Kidney glomerular epithelial cell (primary cell): ENCODE results near the gene PORCN.
A peak's percentile ranks its signal among the peaks of the same experiment; 100 is the strongest.

Experiments used
- DNase-seq: peaks from one replicate; lab custom pipeline; 2025; lab: John Stamatoyannopoulos, UW

Gene PORCN

DNA sequence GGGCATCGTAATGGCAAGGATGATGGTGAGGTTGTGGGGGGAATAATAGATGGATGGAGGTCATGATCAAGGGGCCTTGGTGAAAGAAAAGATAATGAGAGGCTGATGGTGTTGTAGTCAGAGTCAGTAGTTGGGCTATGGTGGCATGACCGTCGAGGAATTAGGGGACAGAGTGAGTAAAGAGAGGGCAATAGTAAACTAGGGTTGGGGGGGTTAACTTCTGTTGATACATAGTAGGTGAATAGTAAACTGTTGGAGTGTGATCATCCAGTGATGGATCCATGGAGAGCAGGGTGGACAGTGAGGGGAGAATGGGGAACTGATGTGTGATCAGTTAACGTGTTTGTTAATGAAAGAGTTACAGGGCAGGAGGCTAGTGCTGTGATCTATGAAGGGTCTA lies 31.9 kb upstream of the PORCN start:
- no peak for DNase-seq

DNA sequence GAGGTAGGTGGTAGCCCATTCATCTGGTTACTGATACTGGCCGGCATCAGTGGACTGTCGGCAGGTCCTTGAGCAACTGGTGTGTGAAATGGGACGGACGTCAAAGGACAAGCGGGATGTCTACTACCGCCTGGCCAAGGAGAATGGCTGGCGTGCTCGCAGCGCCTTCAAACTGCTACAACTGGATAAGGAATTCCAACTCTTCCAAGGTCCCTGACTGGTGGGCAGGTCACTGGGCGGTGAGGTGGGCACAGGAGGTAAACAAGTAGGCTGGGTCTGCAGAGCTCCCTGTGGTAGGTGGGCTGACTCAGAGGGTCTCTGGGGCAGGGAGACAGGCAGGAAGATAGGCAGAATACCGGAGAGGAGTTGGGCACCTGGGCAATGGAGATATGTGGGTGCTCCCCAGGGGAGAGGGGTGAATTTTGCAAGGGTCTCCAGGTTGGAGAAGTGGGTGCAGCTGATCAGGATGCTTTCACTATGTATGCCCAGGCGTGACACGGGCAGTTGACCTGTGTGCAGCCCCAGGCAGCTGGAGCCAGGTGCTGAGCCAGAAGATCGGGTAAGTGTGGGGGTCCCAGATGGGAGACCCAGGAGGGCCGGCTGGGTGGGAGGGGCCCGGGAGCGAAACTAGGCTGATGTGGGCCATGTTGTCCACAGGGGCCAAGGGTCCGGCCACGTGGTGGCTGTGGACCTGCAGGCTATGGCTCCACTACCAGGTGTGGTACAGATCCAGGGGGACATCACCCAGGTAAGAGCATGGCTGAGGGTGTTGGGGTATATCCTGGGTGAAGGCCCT lies 30.6 kb upstream of the PORCN start:
- no peak for DNase-seq

DNA sequence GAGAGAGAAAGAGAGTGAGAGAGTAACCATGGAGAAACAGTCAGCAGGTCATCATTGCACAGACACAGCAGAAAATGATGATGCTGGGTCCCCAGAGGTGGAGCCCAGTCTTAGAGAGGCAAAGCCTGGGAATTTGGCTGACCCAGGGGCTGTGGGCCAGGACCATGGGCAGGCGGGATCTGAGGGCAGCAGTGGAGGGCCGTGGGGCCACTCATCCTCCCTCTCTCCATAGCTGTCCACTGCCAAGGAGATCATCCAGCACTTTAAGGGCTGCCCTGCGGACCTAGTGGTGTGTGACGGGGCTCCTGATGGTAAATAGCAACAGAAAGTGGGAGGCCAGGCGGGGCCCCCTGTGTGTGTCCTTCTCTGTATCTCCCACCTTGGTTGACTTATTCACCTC lies 30.0 kb upstream of the PORCN start:
- no peak for DNase-seq

DNA sequence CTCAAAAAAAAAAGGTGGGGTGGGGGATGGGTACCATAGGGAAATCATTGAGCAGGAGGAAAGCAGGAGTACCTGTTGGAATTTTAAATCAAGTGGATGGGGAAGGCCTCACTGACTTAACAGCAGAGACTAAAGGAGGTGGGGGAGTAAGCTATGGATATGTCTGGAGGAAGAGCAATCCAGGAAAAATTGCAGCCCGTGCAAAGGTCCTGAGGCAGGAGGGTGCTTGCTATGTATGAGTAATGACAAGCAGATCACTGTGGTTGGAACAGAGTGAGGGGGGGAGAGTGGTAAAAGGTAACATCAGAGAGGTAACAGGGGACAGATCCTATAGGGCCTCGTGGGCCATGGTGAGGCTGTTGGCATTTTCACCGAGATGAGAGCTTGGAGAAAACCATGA lies 28.6 kb upstream of the PORCN start:
- DNase-seq: no peak

DNA sequence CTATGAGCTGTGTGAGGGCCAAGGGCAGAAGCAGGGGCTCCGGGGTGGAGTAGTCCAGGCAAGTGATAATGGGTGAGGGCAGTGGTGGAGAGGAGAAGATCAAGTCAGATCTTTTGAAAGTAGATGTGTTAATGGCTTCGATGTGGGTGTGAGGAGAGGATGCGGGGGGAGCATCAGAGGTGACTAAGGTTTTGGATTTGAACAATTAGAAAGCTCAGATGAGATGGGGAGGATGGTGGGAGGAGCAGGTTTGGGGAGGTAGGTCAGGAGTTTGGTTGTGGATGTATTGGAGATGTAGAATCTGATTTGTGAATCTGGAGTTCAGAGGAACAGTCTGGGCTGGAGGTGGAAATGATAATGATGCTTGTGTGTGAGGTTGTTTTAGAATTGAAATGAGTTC lies 28.2 kb upstream of the PORCN start:
- DNase-seq: no peak

DNA sequence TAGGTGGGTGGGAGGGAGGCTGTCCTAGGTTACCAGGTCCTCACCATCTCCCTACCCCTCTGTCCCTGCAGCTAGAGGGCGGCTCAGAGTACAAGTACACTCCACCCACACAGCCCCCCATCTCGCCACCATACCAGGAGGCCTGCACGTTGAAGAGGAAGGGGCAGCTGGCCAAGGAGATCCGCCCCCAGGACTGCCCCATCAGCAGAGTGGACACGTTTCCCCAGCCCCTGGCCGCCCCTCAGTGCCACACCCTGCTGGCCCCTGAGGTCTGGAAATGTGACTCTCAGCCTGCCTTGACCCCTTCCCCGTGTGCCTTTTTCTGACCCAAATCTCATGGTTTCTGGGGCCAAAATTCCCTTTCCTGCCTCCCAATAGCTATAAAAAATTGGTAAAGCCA lies 26.3 kb upstream of the PORCN start:
- DNase-seq: no peak

DNA sequence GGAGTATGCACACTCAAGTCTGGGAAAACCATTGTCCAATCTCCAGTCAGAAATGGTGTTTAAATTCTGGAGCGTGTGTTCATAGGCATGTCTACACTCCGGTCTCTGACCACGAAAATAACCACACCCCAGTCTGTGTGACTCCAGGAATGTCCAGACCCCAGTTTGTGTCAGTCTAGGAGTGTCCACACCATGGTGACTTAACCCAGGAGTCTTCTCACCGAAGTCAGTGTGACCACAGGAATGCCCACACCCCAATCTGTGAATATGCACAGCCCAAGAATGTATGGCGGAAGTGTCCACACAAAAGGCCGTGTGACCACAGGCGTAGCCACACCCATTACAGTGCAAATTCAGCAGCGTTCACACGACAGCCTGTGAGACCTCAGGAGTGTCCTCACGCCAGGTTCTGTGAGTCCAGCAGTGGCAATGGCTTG lies 21.4 kb upstream of the PORCN start:
- peak; percentile 14 for DNase-seq

DNA sequence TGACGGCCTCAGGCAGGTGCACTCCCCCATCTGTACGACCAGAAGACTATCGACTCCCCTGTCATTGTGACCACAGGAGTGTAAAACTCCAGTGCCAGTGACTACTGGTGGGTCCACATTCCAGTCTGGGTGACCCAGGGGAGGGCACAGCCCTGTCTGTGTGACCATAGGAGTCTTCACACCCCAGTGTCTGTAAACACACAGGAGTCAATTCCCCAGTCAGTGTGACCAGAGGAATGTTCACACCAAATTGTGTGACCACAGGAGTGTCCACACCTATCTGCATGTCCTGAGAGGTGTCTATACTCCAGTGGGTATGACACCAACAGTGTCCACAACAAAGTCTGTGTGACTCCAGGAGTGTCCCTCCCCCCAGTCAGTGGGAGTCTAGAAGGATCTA lies 20.8 kb upstream of the PORCN start:
- DNase-seq: no peak

DNA sequence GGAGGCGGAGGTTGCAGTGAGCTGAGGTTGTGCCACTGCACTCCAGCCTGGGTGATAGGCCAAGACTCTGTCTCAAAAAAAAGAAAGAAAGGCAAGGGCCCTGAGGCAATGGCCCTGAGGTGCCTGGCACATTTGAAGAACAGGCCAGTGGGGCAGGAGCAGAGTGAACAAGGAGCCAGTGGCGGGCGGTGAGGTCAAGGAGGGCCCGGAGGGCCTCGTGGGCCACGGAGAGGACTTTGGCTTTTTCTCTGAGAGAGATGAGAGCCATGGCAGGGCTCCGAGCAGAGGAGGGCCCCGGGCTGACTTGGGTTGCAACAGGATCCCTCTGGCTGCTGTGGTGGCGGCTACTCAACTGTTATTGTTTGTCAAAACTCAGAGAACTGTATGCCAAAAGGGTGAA lies 19.5 kb upstream of the PORCN start:
- DNase-seq: no peak

DNA sequence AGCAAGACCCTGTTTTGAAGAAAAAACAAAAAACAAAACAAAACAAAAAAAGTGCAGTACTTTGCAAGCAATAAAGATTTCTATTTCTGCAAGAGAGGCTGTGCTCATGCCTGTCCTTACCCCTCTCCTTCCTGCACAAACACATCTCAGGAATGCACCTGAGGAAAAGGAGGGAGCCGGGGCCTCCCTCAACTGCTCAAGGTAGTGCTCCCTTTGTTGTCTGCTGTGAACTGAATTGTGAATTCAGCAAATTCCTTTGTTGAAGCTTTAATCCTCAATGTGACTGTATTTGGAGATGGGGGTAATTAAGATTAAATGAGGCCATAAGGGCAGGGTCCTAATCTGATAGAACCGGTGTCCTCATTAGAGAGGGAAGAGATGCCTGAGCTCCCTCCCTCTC lies 18.9 kb upstream of the PORCN start:
- no peak for DNase-seq

DNA sequence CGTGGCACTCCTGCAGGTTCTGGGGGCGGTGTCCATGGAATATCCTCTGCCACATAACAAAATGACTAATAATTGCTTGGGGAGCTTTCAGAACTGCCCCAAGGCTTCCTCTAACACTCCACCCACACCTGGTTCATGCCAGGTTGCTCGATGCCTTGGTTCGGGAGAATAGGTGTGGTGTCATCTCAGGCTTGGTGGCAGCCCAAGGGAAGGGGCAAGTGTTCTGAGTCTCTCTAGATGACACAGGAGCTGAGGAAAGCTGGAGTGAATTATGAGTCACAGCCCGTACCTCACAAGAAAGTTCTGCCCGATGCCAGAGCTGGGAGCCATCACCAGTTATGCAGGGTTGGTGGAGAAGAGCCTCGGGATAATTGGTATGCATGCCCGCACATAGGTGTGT lies 18.1 kb upstream of the PORCN start:
- no peak for DNase-seq

DNA sequence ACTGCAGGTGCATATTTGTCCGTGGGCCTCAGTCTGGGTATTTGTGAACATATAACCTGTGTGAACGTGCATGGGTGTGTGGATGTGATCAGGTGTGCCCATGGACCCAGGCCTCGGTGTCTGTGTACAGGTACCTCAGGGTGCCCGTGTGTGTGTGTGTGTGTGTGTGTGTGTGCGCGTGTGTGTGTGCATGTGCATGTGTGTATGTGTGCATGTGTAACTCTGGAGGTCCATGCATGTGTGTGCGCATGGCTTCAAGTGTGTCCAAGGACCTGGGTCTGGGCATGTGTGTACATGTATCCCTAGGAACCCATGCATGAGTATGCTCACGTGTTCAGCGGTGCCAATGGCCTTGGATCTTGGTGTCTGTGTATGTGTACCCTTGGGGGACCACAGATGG lies 17.0 kb upstream of the PORCN start:
- DNase-seq: no peak

DNA sequence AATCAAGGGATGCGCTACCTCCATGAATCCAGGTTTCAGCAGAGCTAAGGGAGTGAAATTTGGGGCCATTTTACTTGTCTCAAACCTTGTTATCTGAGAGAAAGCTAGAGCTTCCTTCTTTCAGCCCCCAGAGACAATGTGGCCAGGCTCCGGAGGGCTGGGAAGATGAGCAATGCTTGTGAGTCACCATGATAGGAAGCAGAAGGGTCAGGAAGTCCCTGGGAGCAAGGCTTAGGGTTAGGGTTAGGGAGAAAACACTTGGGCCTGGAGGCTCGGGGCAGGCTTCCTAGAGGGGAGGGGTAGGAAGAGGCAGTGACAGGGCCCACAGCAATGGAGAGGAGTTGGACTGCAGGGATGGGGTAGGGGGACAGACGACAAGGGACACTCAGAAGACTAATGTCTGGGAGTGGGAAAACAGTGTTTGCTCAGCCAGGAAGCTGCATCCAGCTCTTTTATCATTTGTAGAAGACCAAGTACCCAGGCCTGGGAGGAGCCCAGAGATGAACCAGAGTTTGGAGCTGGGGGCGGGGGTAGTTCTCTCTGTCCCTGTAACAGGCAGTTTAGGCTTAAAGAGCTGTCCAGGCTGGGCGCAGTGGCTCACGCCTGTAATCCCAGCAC lies 16.4 kb upstream of the PORCN start:
- no peak for DNase-seq

DNA sequence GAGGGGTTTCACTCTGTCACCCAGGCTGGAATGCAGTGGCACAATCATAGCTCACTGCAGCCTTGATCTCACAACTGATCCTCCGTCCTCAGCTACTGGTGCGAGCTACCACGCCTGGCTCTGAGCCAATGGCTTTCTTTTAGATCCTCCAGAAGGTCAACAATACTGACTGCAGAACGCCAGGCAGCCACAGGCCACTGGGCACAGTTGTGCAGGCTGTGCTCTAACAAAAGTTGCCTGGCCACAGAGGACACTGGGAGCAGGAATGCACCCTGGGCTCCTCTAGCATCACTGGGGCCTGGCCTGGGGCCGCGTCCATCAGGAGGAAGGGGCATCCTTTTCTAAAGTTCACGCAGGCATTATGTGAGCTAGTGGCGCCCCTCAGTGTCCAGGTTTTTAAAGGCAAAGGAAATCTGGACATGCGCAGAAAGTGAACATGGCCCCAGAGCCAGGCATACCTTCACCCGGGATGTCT lies 14.9 kb upstream of the PORCN start:
- DNase-seq: no peak

DNA sequence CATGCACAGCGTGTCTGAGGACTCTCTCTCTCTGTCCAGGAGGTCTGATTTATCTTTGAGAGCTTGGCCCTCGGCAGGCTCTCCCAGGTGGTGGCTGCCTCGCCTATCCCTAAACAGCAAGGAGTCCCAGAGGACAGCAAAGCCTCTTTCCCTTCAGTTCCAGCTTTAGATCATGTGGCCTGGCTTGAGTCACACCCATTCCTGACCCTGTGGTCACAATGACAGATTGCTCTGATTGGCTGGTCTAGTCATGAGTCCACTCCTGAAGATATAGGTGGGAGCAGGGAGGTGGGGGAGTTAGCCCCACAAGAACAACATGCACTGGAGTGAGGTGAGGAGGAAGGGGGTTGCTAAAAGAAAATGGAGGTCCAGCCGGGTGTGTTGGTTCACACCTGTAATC lies 12.1 kb upstream of the PORCN start:
- DNase-seq: no peak

DNA sequence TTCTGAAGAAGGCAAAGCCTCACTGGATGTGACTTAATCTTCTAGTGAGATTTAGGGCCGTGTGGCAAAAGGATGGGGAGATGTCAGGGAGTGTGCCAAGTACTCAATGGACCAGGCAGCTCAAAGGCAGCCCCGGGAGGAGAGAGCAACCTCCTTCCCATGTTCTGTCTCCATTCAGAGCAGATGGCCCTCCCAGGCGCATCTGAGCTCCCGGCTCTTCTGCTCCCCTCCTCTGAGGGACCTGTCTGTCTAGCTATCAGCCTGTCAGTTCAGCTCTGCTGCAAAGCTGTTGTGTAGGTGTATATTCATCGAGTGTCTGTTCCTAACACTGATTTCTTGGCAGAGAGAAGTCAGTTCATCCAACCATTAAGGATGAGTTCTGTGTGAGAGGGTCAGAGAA lies 10.9 kb upstream of the PORCN start:
- DNase-seq: no peak

DNA sequence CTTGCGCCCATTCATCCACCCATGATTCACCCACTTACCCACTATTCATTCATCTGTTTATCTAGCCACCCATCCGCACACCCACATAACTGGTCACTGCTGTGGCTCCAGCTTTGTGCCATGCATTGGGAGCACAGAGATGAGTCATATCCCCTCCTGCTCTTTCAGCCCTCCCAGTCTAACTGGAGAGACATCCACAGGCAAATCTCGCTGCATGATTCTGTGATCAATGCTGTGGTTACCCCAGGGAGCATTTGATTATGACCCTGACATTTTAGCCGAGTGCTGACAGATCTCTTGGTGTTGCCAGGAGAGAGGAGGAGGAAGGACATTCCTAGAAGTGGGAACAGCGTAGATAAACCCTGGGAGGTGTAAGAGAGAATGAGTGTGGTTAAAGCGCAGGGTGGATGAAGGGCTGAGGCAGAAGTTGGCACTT lies 10.4 kb upstream of the PORCN start:
- DNase-seq: peak; percentile 90

DNA sequence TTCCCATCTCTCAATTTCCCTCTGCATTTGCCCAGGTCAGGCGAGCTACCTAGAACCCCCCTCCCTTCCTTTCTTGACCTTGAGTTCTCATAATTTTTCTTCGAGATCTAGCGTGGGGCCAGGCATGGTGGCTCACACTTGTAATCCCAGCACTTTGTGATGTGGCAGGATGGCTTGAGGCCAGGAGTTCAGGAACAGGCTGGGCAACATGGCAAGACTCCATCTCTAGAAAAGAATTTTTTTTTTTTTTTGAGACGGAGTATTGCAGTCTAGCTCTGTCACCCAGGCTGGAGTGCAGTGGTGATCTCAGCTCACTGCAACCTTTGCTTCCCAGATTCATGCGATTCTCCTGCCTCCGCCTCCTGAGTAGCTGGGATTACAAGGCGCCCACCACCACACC lies 4.5 kb upstream of the PORCN start:
- DNase-seq: no peak

DNA sequence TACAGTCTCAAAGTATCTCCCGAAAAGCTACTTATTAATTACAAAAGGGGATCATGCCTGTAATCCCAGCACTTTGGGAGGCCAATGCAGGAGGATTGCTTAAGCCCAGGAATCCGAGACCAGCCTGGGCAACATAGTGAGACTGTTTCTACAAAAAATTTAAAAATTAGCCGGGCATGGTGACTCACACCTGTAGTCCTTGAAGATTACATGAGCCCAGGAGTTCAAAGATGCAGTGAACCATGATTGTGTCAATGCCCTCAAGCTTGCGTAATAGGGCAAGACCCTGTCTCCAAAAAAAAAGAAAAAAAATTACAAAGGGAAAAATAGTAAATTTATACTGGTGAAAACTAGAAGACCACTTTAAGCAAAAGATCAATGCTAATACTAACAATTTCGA lies 3.3 kb upstream of the PORCN start:
- no peak for DNase-seq

DNA sequence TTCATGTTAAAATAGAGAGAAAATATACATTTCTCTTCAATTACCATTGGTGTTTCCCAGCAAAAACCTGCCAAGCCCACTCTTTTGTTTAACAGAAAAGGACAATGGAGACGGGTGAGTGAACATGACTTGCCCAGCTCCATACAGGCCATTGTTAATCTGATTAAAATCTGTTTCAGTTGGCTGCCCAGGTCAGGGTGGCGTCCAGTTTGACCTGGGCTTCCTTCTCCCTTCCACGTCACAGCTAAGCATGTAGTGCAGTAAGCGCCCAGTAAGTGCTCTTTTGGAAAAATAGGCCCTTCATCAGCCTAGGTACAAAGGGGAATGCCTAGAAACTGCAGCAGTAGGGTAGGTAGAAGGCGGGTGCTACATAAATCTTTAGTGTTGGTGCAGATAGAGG lies 1.5 kb upstream of the PORCN start:
- no peak for DNase-seq

DNA sequence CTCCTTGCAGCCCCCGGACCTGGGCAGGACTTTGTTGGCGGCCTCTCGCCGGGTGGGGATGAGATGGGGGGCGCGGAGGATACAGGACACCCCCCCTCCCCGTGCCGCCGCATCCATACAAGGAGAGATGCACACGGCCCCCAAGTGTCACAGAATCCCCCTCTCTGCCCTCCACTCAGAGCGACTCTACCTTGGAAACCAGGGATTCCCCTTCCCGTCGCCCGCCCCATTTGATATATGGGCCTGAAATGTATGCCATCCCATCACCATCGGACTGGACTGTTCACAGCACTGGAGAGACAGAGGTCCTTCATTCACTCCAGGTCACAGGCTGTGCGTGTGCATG lies 426 bp downstream of the PORCN start:
- no peak for DNase-seq

DNA sequence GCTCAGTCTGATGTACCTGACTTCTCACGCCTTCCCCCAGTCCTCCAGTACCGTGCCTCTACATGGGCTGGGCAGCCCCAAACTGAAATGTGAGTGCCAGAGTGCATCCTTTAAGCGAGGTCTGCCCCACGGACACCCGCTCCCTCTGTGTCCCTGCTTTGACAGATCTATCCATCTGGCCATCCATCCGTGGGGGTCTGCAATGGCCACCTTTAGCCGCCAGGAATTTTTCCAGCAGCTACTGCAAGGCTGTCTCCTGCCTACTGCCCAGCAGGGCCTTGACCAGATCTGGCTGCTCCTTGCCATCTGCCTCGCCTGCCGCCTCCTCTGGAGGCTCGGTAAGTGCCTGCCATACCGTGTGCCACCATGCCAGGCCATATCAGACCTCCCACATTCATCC lies 827 bp downstream of the PORCN start:
- DNase-seq: no peak

DNA sequence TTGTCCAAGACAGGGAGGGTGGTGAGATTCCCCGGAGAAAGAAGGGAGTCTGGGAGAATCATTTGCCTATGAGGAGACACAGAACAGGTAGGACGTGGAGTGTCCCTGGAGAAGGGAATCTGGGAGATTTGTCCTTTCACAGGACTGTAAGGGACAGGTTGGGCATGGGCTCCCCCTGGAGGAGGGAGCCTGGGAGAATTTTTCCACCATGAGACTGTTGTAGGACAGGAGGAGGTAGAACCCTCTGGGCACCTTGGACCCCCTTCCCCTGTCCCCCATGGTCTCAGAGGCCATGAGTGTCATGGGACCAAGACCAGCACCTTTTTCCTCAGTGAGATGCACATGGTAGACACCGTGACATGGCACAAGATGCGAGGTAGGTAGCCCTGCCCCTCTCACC lies 2.8 kb downstream of the PORCN start:
- no peak for DNase-seq

DNA sequence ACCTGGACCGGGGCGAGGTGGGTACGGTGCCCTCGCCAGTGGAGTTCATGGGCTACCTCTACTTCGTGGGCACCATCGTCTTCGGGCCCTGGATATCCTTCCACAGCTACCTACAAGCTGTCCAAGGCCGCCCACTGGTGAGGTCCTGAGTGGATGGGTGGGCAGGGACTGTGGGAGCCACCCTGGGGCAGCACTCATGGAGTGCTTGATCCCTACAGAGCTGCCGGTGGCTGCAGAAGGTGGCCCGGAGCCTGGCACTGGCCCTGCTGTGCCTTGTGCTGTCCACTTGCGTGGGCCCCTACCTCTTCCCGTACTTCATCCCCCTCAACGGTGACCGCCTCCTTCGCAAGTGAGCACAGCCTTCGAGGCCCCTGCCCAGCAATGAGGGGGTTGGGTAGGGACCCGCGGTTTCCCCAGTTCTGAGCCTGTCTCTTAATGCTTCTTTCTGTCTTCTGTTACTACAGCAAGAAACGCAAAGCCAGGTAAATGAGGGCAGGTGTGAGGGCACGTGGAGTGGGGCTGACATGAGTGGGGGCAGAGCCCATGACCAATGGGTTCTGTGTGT lies 3.7 kb downstream of the PORCN start:
- no peak for DNase-seq
